Adipocyte (in vitro differentiated cells): ENCODE data around the gene DNAJC10.

ENCODE experiments used
- DNase-seq: peaks from one replicate; pipeline ENCODE4 v3.0.0-alpha.2; 2015; ENCODE audit warnings: low read depth
- H3K27me3 ChIP-seq: replicated peaks from 2 replicates; pipeline ENCODE4 v1.7.0; 2013; ENCODE audit warnings: mild to moderate bottlenecking, low read length, moderate library complexity; ENCODE audit not compliant: control insufficient read depth, insufficient read depth
- H3K36me3 ChIP-seq: 2 replicates; pipeline ENCODE4 v1.7.0; 2013; ENCODE audit warnings: low read length, mild to moderate bottlenecking, moderate library complexity; ENCODE audit not compliant: control insufficient read depth, insufficient read depth, severe bottlenecking
- H3K4me1 ChIP-seq: 2 replicates; pipeline ENCODE4 v1.7.0; 2013; ENCODE audit warnings: mild to moderate bottlenecking, low read length, moderate library complexity; ENCODE audit not compliant: control insufficient read depth, insufficient read depth
- H3K4me3 ChIP-seq: 2 replicates; pipeline ENCODE4 v1.7.0; 2013; ENCODE audit warnings: mild to moderate bottlenecking, low read length, moderate library complexity
- H3K9ac ChIP-seq: 2 replicates; pipeline ENCODE4 v1.7.0; 2013; ENCODE audit warnings: mild to moderate bottlenecking, low read length, moderate library complexity
- H3K9me3 ChIP-seq: 2 replicates; pipeline ENCODE4 v1.7.0; 2013; ENCODE audit warnings: mild to moderate bottlenecking, low read length, moderate library complexity; ENCODE audit not compliant: control insufficient read depth

The DNAJC10 gene

DNA sequence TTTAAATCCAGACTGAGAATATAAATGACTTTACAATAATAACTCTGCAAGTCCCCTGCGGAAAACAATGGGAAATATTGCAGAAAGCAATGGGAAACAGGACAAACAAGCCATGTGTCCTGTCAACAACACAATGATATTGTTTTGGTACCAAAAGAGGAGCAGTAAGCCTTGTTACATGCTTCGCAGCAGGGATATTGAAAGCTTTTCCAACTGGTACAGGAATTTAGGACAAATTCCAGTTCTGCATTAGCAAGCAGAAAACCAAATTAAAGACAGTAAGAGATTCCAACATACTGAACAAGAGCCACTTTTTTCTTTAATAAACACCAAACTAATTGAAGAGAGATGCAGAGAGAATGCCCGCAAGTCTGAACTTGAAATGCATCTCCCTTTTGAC lies 120.4 kb downstream of the DNAJC10 start:
- no peaks in the 10 kb centered on the region for H3K36me3 ChIP-seq
- no peaks in the 10 kb centered on the region for H3K27me3 ChIP-seq

More for the DNA sequence above, 120.4 kb downstream of the DNAJC10 start:
- Histone ChIP-seq H3K9ac (no peak overlapping the region), H3K4me1 (no peaks in the 10 kb centered on the region), H3K4me3 (no peak overlapping the region), H3K9me3 (no peaks in the 10 kb centered on the region)
- peak; percentile 32 for DNase-seq
